Measurements from ENCODE around the gene GMEB2.
A peak's percentile ranks its signal among the peaks of the same experiment; 100 is the strongest.
"Not testable (repeated sequence)": the region's sequence is repeated elsewhere in the genome, so short reads cannot be mapped to it uniquely, and the experiment has no call there.

Gene GMEB2

DNA sequence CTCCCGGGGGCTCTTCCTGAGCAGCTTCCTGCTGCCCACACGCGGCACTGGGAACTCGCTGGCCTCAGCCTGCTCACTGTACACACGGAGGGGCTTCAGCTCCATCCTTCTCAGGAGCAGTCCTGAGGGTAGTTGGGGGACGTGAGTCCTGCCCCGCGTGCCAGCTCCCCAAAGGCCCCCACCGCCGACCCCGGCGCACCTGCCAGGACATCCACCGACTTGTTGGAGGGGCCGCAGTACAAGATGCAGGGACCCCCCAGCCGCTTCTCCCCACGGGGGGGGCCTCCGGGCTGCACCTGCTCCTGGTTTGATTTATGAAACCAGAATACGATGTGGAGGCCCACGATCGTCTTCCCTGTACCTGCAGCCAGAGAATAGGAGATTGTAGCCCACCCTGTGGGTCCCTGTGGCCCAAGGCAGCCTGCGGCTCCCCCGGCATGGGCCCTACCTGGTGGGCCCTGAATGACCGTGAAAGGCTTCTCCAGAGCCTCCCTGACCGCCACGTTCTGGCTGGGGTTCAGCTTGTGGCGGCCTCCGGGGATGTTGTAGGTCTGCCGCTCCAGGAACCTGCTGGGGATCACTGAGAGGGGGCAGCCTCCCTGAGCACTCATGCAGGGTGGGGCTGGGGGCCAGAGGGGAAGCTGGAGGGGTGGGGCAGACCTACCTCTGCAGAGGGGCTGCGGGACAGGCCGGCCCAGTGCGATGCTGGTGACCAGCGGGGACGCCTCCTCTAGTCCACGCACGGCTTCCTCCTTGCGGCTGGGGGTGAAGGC, 65.1 kb downstream of the GMEB2 start:
- no peak for DNase-seq (ENCODE audit: low read depth in 1 of 2, low spot score in 1 of 2)

DNA sequence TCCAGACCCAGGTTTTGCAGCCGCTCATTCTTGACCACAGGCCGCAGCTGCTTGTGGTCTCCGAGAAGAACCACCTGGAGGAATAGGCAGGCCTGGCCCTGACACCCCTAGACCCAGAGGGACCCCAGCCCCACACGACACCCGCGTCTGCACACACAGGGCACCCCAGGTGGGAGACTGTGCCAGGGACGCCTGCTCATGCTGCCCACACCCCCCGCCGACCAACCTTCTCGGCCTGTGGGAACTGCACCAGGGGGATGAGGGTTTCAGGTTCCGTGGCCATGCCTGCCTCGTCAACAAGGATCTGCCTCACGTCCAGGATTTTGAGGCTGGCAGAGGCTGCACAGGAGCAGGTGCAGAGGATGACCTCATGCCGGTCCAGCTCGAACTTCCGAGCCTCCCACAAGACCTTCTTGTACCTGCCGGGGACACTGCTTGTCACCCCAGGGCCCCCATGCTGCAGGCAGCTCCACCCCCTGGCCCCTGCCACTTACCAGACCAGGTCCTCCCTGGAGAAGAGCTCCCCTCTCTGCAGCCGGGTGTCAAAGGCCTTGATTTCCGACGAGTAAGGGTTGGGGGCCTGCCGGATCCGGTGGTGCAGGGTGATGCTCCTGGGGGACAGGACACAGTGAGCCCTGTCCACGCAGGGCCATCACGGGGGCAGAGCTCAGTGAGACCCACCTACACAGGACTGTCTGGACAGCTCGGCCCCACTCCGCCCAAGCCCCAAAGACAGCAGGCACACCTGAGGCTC, 65.9 kb downstream of the GMEB2 start:
- no peak for DNase-seq (ENCODE audit: low read depth in 1 of 2, low spot score in 1 of 2)

DNA sequence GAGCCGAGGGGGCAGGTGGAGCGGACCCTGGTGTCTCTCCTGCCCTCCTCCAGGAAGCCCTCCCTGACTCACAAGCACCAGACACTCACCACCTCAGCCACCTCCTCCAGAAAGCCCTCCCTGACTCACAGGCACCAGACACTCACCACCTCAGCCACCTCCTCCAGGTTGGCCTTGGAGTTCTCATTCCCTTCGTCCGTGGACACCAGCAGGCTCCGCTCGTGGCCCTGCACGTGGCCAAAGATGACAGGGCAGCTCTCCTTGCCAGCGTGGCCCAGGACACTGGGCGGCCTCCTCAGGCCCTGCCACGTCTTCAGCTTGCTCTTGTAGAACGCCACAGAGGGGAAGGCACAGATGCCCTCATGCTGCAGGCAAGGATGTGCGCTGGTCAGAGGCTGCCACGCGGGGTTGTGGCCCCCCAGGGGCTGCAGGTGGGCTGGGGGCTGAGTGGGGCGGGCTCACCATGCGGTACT, 66.5 kb downstream of the GMEB2 start:
- DNase-seq (ENCODE audit: low read depth in 1 of 2, low spot score in 1 of 2), result no peak

DNA sequence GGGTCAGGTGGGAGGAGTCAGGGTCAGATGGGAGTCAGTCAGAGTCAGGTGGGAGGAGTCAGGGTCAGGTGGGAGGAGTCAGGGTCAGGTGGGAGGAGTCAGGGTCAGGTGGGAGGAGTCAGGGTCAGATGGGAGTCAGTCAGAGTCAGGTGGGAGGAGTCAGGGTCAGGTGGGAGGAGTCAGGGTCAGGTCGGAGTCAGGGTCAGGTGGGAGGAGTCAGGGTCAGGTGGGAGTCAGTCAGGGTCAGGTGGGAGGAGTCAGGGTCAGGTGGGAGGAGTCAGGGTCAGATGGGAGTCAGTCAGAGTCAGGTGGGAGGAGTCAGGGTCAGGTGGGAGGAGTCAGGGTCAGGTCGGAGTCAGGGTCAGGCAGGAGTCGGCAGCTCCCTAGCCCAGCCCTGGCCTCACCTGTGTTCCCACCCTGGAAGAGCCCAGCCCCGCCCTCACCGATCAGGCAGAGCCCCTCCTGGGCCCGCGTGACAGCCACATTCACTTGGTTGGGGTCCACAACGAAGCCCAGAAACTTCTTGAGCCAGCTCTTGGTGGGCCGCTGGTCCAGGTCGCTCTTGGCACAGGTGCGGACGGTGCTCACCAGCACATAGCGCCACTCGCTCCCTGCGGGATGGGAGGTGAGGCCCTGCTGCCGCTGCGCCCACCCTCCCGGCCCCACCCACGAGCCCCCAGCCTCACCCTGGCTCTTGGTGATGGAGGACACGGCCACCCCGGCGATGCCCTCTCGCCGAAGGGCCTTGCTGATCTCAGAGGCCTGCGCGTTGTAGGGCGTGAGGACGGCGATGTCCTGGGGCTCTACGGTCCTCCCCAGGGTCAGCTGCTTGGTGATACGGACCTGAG, 67.2 kb downstream of the GMEB2 start:
- DNase-seq (ENCODE audit: low read depth in 1 of 2, low spot score in 1 of 2), result not testable (repeated sequence)

DNA sequence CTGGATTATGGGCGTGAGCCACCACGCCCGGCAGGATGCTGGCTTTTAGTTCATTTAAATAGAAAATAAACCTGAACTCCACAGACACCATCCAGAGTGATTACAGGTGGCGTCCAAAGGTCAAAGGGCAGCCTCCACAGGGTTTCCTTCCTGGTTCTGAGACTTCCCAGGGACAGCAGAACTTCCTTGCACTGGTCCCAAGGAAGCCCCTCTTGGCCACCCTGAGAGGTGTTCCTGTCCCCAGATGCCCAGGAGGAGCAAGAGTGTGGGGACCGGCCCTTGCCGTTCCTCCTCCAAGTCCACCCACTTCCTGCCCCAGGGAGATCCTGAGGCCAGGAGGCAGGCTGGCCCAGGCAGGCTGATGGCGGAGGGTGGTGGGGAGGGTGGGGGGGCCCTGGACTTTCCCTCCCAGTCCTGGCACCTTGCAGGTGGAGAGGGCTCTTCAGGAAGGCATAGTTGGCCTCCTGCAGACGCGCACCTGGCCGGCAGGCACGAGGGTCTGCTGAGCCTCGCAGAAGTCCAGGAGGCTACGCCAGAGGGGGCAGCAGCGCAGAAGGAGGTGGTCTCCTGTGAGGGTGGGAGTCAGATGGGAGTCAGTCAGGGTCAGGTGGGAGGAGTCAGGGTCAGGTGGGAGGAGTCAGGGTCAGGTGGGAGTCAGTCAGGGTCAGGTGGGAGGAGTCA, 68.0 kb downstream of the GMEB2 start:
- DNase-seq (ENCODE audit: low read depth in 1 of 2, low spot score in 1 of 2), result no peak

DNA sequence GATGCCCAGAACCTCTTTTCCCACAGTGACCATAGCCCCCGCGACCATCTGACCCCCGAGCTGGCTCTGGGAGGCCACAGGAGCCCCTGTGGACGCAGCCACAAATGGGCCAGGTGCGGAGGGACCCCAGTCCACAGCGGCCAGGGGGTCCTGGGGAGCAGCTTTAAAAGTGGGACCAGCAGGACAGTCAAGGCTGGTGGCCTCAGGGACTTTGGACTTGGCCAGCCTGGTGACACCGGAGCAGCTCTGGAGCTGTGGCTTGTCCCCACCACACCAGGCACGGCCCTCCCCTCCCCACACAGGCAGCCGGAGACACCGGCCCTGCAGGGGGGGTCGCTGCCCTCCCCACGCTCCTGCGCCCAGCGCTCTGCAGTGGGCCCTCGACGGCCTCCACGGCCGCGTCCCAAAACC, 69.4 kb downstream of the GMEB2 start:
- no peak for DNase-seq (ENCODE audit: low read depth in 1 of 2, low spot score in 1 of 2)

- DNase-seq (ENCODE audit: low read depth in 1 of 2, low spot score in 1 of 2), result no peak
Measured at GRCh38 chr20:63556873-63557478, 69.9 kb downstream of the GMEB2 start.

GRCh38 chr20:63555661-63556381, 71.1 kb downstream of the GMEB2 start:
- DNase-seq (ENCODE audit: low read depth in 1 of 2, low spot score in 1 of 2), result no peak

DNA sequence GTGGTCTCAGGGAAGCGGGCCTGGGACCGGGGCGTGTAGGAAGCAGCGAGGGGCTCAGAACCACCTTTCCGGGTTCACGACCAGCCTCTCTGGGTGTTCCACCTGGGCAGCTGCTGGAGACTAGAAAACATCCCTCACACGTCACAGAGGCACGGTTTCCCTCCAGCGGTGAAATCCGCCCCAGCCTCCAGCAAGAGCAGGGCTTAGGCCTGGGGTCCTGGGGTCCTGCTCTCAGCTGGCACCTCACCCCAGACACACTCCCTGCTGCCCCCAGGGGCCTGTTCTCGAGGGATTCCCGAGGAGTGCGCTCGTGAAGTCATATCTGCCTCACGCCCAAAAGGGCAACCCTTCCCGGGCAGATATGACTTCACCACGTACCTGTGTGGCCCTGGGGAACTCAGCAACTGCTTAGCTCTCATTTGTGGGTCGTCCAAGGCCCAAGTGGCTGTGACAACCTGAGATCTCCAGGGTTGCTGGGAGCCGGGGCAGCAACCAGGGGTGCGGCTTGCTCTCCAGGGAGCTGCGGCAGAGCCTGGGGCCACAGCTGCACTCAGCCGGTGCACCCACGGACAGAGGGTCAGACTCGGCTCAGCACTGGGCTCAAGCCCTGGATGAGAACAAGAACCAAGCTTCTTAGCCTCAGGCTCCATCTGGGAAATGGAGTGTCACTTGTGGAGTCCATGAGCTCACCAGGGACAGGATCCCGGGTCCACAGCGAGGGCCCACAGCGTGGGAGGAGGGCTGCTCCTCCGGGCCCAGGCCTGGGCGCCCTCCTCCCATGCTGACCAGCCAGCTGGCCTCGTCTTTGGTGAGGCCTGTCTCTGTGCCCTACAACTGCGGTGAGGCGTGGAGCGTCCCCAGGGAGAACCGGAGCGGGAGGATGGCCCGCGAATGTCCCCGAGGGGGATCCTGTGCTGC, 72.3 kb downstream of the GMEB2 start:
- DNase-seq (ENCODE audit: low read depth in 1 of 2, low spot score in 1 of 2), result no peak

DNA sequence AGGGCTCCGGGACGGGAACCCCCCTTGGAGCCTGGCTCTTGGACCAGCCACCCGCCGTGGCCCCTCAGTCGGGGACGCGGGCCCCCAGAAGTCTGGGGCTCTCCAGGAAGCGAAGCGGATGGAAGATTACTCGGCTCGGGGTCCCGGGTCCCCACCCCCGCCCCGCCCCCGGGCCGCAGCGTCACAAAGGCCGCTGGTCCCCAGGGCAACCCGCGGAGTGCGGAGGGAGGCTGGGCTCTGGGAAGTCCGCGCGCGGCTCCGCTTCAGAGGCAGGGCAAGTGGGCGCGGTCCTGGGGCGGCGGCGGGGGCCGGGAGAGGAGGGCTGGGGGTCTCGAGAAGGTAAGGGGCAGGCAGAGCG, 73.0 kb downstream of the GMEB2 start, which contains the start of gene FNDC11:
FNDC11 (plus strand) TSS at position 227 of the 358 bp plus-strand sequence. CDS start 1,505 bp downstream, outside the sequence.
- DNase-seq (ENCODE audit: low read depth in 1 of 2, low spot score in 1 of 2), result peak in 1 of 2 donors; percentile 25

GRCh38 chr20:63553251-63553932, 73.5 kb downstream of the GMEB2 start:
- DNase-seq (ENCODE audit: low read depth in 1 of 2, low spot score in 1 of 2), result peak; percentile 80 to 85

GRCh38 chr20:63552481-63553249, 74.2 kb downstream of the GMEB2 start:
- no peak for DNase-seq (ENCODE audit: low read depth in 1 of 2, low spot score in 1 of 2)

DNA sequence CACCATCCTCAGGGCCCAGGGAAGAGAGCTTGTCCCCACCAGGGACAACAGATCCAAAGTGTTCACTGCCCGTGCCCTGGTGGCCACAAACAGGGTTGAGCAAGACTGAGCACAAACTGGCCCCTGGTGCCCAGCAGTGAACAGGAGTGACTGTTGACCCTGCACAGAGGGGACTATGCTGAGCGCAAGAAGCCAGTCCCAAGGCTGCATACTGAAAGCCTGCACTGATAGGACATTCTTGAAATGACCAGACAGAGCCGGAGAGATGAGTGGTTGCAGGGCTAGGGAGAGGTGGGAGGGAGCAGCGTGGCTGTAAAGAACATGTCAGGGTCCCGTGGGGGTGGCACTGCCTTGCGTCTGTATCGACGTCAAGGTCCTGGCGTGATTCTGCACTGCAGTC, 75.8 kb downstream of the GMEB2 start:
- no peak for DNase-seq (ENCODE audit: low read depth in 1 of 2, low spot score in 1 of 2)

DNA sequence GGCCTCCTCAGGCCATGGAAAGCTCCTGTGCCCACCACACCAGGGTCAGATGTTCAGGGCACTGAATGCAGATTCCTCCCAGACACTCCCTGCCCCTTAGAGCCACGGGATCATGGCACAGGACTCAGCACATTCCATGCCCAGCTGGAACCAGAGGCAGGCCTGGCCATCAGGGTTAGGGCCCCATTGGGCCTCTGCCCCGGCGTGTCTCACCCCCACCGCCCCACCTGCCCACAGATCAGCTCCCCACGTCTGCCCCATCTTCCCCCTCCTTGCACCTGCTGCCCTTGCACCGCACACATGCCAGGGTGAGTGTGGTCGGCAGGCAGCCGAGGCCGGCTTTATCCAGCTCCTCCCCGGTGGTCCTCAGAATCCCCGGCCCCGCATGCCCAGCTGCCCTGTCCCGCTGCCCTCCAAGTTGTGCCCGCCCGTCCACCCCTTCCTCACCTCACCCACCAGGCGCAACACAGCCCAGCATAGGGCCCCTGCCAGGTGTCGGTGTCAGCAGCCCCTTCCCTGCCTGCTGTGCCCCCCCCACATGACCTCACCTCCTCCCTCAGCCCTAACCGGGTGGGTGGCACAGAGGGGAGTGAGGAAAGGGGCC, 77.1 kb downstream of the GMEB2 start:
- no peak for DNase-seq (ENCODE audit: low read depth in 1 of 2, low spot score in 1 of 2)

DNA sequence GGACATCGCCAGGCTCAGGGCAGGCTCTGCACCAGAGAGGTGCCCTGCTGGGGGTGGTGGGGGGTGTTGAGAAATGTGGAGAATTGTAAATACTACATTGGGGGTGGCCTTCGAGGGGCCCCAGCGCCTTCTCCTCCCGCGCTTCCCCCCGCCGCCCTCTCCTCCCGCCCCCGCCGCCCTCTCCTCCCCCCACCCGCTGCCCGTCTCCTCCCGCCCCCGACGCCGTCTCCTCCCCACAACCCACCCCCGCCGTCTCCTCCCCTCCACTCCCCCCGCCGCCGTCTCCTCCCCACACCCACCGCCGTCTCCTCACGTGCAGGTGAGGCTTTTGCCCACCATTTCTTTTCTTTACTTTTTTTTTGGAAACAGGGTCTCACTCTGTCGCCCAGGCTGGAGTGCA, 77.9 kb downstream of the GMEB2 start:
- DNase-seq (ENCODE audit: low read depth in 1 of 2, low spot score in 1 of 2), result no peak

DNA sequence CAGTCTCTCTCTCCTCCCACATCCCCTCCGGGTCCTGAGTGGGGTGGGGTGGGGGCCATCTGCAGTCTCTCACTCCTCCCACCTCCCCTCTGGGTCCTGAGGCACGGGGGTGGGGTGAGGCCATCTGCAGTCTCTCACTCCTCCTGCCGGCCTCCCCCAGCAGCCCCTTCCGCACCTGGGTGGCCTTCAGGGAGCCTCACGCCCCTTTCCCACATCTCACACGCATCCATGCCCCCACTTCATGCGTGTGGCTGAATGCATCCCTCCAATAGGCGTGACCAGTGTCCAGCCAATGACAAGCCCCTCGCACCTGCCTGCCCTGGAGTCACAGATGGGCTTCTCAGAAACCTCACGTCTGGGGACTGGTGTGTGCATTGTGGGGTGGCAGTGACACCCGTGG, 78.4 kb downstream of the GMEB2 start:
- no peak for DNase-seq (ENCODE audit: low read depth in 1 of 2, low spot score in 1 of 2)
